LNCaP clone FGC (cell line): ENCODE data around the gene ZNF500.

Experiments used
- DNase-seq: peaks from one replicate; pipeline ENCODE4 v3.0.0-alpha.2; 2011; ENCODE audit warnings: low read depth
- H3K4me3 ChIP-seq: 2 replicates; pipeline ENCODE4 v1.5.1; 2011; ENCODE audit warnings: mild to moderate bottlenecking, low read depth, low read length, control low read depth
- CTCF ChIP-seq: IDR thresholded peaks from 2 replicates; pipeline ENCODE4 v1.5.1; 2012; ENCODE audit warnings: mild to moderate bottlenecking; ENCODE audit not compliant: control insufficient read depth, insufficient read depth; ENCODE audit errors: extremely low read depth

ZNF500 gene

GRCh38 chr16:4769306-4769638 lies 2.3 kb upstream of the ZNF500 start:
- DNase-seq = no peak
- peak overlapping the region; percentile 57 for H3K4me3 ChIP-seq
- no peak for TF ChIP-seq CTCF

DNA sequence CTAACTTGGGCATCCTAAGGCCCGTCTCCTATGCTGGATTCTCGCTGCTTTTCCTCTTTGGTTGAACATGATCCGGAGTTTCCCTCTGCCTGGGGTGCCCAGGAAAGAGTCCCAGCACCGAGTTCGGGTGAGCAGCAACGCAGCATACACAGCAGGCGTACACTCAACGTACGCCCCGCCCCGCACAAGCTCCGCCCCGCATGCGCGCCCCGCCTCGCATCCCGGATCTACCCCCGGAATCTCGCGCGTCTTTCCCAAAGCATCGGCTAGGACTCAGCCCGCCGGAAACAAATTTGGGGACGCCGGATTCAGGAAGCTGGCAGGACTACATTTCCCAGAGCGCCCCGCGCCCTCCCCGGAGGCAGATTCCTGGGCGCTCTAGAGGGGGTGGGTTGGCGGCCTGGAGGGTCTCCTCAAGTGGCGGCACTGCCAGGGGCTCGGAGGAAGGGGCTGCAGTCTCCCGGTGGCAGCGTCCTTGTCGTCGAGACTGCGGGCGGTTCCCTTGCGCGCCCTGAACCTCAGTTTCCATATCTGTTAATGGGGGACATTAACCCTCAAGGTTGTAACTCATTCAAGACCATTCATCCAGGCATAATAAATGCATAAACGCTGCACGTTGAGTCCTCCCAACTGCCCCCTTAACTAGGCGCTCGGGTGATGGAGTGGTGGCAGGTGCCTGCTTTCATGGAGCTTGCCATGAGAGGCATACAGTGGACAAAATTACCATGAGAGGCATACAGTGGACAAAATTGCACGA lies 1.8 kb upstream of the ZNF500 start:
- TF ChIP-seq CTCF = no peak
- peak overlapping the region; percentile 57 for H3K4me3 ChIP-seq

GRCh38 chr16:4767872-4768548 lies 1.0 kb upstream of the ZNF500 start:
- DNase-seq = no peak
- peak overlapping the region; percentile 57 for H3K4me3 ChIP-seq
- no peak for TF ChIP-seq CTCF

More for the DNA sequence above, 1.8 kb upstream of the ZNF500 start:
- peak; percentile 77 for DNase-seq

DNA sequence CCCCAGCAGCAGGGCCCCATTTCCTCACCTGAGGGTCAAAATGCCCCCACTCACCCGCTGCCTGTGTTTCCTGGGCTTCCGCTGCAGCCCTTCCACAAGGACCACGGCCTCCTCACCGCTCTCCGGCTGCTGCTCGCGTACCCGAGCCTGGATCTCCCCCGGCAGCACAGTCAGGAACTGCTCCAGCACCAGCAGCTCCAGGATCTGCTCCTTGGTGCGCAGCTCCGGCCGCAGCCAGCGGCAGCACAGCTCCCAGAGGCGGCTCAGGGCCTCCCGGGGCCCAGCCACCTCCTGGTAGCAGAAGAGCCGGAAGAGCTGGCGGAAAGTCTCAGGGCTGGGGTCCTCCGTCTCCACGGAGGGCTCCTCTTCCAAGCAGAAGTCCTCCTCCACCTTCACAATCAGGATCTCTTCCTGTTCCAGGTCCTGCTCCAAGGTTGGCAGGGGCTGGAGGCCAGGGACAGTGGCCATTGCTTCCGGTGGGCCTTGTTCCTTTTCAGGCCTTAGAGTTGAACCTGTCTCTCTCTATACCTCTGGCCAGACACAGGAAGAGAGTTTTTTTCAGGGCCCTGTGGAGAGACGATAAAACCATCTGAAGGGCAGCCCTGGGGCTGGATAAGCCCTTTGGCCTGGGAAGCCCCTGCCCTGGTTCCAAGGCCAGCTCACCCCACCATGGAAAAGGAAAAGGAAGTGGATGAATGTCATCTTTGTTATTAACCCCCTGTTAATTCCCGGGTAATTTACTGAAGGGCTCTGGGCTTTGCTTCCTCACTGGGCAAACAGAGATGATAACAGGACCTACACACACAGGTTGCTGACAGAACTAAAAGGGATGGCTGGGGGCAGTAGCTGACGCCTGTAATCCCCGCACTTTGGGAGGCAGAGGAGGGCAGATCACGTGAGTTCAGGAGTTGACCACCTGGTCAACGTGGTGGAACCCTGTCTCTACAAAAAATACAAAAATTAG lies 1.2 kb downstream of the ZNF500 start:
- no peak for TF ChIP-seq CTCF
- no peak for DNase-seq
- H3K4me3 ChIP-seq = peak overlapping the region; percentile 99

DNA sequence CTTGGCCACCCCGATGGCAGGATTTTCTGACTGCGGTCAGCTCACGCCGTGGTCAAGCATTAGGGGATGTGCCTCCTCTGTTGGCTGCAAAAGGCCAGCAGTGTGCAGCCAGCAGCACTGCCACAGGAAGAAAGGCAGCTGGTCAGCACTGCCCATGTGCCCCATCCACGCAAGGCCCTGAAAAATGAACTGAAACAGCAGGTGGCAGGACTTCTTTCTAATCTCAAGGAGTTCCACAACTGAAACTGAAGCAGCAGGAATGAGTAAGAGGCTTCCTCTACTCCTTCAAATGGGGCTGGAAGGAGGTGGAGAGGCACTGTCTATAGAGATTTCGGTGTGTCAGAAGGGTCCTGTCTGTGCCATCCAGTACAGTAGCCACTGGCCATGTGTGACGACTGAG lies 3.2 kb downstream of the ZNF500 start:
- H3K4me3 ChIP-seq = no peak overlapping the region
- DNase-seq = no peak
- no peak for TF ChIP-seq CTCF

GRCh38 chr16:4762205-4762604 lies 4.8 kb downstream of the ZNF500 start:
- no peak for TF ChIP-seq CTCF
- no peak for DNase-seq
- H3K4me3 ChIP-seq = no peak overlapping the region
